Measurements from ENCODE around the gene CYP2W1. TPM values are rescaled to one million over a fixed set of nuclear protein-coding genes. Genes with fewer than 3 reads are reported as not detected.

Gene CYP2W1
- total RNA-seq, 1 experiment from 2014 or later = not detected

- ChIA-PET CTCF (interaction anchor here (0.7 to 1.5 kb wide), 11 partner anchors 8 to 652 kb away, joined by 3 to 23 read pairs (median 3); no protein-coding TSS in a partner anchor), POLR2A (no interaction called here)
- DNase-seq (ENCODE audit: low spot score) (peak; percentile 66), ATAC-seq (peak; percentile 11; the same call in 1 of the 2 replicates)
- Mint-ChIP-seq H3K27ac (peak overlapping the region; percentile 41; the same call in 1 of the 2 replicates), H3K36me3 (no peaks in the 10 kb centered on the region), H3K27me3 (ENCODE audit: low read depth) (no peaks in the 10 kb centered on the region), H3K4me1 (no peaks in the 10 kb centered on the region), H3K4me3 (no peak overlapping the region), H3K9me3 (no peaks in the 10 kb centered on the region)
- TF ChIP-seq KAT7 (CRISPR knock-in tag; IDR thresholded peaks at IDR 0.05; ENCODE audit: borderline replicate concordance) (no peak), ARID4B (CRISPR knock-in tag; IDR thresholded peaks at IDR 0.05; ENCODE audit: borderline replicate concordance) (no peak), ZNF138 (CRISPR knock-in tag; conservative IDR thresholded peaks at IDR 0.05) (no peak), FOXJ3 (CRISPR knock-in tag; IDR thresholded peaks at IDR 0.05; ENCODE audit: borderline replicate concordance) (no peak), FOXP4 (CRISPR knock-in tag; IDR thresholded peaks at IDR 0.05) (no peak), HMGXB4 (CRISPR knock-in tag; IDR thresholded peaks at IDR 0.05) (no peak), MAX (CRISPR knock-in tag; IDR thresholded peaks at IDR 0.05) (no peak), CTCF (IDR thresholded peaks at IDR 0.05) (no peak), MXD4 (CRISPR knock-in tag; IDR thresholded peaks at IDR 0.05; ENCODE audit: borderline replicate concordance) (no peak), IRF2 (CRISPR knock-in tag; IDR thresholded peaks at IDR 0.05; ENCODE audit: borderline replicate concordance, low read depth) (no peak), TEAD4 (CRISPR knock-in tag; IDR thresholded peaks at IDR 0.05) (no peak), ZNF423 (CRISPR knock-in tag; IDR thresholded peaks at IDR 0.05) (no peak), E2F4 (CRISPR knock-in tag; IDR thresholded peaks at IDR 0.05; ENCODE audit: borderline replicate concordance, low read depth) (no peak), JAZF1 (CRISPR knock-in tag; IDR thresholded peaks at IDR 0.05) (no peak), GTF2I (CRISPR knock-in tag; conservative IDR thresholded peaks at IDR 0.05) (no peak)
Measured at GRCh38 chr7:997404-998395, 14.7 kb downstream of the CYP2W1 start.
